Activated T-helper 1 cell treated with anti-CD3 and anti-CD28 coated beads, Interleukin-2, amount 50 U/mL, for 16 hours (primary cell): ENCODE data around the gene ACD.
"Not testable (repeated sequence)": the region's sequence is repeated elsewhere in the genome, so short reads cannot be mapped to it uniquely, and the experiment has no call there.

ENCODE experiments used
- DNase-seq, 2 donors: peaks; one replicate each; pipeline ENCODE4 v3.0.0-alpha.2; 2020; ENCODE audit warnings: low read depth in 1 of 2, low spot score in 1 of 2

The ACD gene

GRCh38 chr16:67659675-67660563 is at the start of gene ACD:
Gene ACD (minus strand): TSS chr16:67660260. CDS start chr16:67660220, 40 bp downstream.
- DNase-seq: peak; percentile 78 to 92

GRCh38 chr16:67709050-67709449 is 49.0 kb upstream of the ACD start:
- DNase-seq: no peak

DNA sequence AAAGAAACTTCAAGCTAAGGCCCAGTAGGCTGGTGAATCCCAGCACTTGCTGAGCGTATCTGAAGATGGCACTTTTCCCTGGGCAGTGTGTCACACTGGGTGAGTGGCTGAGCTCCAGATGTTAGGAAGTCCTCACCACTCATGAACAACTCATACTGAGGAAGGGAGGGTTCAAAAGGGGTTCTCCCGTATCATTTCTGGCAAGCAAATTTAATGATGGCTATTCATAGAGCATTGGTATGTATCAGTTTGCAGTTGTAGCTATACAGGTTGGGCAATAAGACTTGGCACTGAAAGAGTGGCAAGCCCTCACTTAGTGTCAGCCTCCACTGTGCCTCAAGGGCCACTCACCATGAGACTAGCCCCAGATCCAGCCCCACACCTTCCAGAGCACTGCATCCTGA is 48.3 kb upstream of the ACD start:
- no peak for DNase-seq

DNA sequence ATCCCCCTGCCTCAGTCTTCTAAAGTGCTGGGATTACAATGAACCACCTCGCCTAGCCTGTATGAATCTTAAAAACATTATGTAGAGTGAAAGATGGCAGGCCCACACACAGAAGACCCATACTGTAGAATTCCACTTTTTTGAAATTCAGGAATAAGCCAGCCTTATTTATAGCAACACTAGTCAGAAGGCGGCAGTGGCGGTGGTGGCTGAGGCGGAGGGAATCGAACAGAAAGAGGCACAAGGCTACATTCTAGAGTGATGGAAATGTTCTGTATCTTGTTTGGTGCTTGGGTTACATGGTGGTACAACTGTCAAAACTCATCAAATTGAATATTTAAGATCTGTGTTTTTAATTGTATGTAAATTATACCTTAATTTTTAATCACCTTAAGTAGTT is 47.7 kb upstream of the ACD start:
- no peak for DNase-seq

- no peak for DNase-seq
These were observed 47.1 kb upstream of the ACD start for GRCh38 chr16:67707210-67707609.

DNA sequence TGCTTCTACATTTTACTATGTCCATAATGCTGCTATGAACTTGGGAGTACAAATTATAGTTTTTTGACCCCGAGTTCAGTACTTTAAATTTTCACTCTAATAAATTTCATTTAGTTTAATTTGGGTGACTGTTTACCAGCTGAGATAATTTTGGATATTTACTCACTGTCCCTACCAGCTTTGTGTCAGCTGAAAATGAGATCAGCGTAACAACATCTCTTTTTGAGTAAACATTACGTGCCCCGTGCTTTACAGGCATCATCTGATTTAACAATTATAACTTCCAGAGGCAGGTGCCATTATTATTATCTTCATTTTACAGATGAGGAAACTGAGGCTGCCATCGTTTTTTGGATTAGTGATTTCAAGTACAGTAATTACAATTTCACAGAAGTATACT is 44.0 kb upstream of the ACD start:
- DNase-seq: no peak

- DNase-seq: no peak
These were observed 43.6 kb upstream of the ACD start for GRCh38 chr16:67703626-67704025.

- DNase-seq: no peak
These were observed 42.1 kb upstream of the ACD start for GRCh38 chr16:67702130-67702529.

GRCh38 chr16:67701420-67701819 is 41.4 kb upstream of the ACD start:
- no peak for DNase-seq

GRCh38 chr16:67699265-67699664 is 39.2 kb upstream of the ACD start:
- no peak for DNase-seq

- no peak for DNase-seq
These were observed 37.5 kb upstream of the ACD start for GRCh38 chr16:67697422-67698185.

GRCh38 chr16:67694611-67695010 is 34.6 kb upstream of the ACD start:
- no peak for DNase-seq

DNA sequence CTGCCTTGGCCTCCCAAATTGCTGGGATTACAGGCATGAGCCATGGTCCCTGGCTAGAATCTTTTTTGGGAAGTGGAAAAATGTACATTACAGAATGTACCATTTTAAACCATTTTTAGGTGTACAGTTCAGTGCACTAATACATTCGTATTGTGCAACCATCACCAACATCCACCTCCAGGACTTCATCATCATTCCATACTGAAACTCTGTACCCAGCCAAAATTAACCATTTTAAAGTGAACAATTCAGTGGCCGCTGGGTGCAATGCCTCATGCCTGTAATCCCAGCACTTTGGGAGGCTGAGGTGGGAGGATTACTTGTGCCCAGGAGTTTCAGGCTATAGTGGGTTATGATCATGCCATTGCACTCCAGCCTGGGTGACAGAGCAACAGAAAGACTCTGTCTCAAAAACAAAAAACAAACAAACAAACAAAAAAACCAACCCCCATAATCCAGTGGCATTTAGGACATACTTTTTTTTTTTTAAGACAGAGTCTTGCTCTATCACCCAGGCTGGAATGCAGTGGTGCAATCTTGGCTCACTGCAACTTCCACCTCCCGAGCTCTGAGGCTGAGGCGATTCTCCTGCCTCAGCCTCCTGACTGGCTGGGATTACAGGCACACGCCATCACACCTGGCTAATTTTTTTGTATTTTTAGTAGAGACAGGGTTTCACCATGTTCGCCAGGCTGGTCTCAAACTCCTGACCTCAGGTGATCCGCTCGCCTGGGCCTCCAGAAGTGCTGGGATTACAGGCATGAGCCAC is 33.6 kb upstream of the ACD start:
- DNase-seq: not testable (repeated sequence)

DNA sequence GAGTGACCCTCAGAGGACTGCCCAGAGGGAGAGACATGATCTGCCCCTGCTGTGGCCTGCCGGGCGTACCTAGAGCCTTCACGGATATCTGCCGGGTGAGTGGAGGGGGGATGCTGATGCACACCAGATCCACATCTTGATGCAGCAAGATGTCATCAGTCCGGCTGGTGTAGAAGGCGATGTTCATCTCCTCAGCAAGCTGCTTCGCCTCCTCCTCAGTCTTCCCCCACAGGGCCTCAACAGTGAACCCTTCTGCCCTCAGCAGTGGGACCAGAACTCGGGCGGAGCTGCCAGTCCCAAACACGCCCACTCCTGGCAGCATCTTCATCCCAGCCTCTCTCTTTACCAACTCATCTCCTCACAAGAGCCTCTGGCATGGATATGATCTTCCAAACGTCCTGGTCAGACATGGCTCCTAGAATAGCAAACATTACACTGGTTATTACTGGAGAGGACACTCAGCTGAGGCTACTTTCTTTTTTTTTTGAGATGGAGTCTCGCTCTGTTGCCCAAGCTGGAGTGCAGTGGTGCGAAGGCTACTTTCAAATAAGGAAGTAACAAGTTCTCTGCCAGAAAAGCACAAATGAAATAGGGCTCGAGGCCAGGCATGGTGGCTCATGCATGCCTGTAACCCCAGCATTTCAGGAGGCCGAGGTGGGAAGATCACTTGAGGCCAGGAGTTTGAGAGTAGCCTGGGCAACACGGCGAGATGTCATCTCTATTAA is 25.5 kb upstream of the ACD start:
- no peak for DNase-seq

GRCh38 chr16:67683767-67684166 is 23.7 kb upstream of the ACD start:
- DNase-seq: no peak

- no peak for DNase-seq
These were observed 20.2 kb upstream of the ACD start for GRCh38 chr16:67679935-67680897.

DNA sequence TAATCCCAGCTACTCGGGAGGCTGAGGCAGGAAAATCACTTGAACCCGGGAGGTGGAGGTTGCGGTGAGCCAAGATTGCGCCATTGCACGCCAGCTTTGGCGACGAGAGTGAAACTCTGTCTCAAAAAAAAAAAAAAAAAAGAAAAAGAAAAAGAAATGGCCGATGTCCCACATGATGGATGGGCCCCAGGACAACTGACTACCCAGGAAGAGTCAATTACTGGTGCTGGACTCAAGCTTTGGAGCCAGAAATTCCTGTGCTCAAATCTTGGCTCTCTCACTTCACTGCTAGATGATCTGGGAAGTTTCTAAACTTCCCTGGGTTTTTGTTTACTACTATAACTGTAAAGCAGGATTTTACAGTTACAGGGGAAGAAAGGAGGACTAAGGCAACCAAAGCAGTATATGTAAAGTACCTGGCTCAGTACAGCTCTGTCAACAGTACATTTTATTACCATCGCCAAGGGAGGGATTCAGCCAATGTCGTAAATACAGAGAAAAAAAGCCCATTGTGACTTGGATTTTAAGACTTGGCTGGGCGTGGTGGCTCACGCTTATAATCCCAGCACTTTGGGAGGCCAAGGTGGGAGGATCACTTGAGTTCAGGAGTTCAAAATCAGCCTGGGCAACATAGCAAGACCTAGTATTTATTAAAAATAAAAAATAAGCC is 18.4 kb upstream of the ACD start:
- DNase-seq: no peak

DNA sequence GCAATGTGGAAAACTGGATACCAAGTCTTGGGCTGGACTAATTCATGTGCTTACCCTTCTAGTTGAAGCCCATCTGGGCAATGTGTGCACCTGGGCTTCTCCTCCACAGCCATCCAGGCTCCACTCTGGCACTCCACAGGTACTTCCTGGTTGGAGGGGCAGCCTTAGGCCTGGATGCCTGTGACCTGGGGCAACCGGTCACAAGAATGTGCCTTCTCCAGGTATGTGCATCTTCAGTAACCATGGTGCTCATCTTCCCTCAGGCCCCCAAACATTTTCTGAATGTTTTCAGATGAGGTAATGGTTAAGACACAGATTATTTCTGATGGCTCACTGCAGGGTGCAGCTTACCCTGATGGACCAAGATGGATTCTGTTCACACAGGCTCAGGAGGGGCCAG is 17.7 kb upstream of the ACD start:
- DNase-seq: no peak

DNA sequence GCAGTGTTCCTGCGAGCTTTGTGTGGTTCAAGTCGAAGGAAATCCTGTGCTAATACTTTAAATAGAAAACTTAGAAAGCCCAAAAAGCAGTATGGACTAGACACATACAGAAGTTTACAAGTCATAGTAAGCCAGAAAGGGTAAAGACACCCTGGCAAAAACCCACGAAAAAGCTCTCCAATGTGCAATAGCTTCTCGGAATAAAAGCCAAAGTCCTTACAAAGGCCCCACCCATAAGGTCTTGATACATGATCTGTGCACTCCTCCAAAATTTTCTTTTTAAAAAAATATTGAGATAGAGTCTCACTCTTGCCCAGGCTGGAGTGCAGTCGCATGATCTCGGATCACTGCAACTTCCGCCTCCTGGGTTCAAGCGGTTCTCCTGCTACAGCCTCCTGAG is 16.9 kb upstream of the ACD start:
- no peak for DNase-seq
